GM23248 (cell line): ENCODE measurements around the gene ASB5. TPM values are rescaled to one million over a fixed set of nuclear protein-coding genes. Genes with fewer than 3 reads are reported as not detected.
"Not testable (repeated sequence)": the region's sequence is repeated elsewhere in the genome, so short reads cannot be mapped to it uniquely, and the experiment has no call there.

Experiments
- DNase-seq: peaks from one replicate; pipeline ENCODE4 v3.0.0-alpha.2; 2015
- H2AFZ ChIP-seq: fragments of 200-600 bp; sonication (generic); 2 replicates; pipeline ENCODE4 v1.6.1; 2016; ENCODE audit warnings: antibody characterized with exemption
- H3F3A ChIP-seq: fragments of 200-600 bp; sonication (generic); 2 replicates; pipeline ENCODE4 v1.6.1; 2016; ENCODE audit warnings: mild to moderate bottlenecking, antibody characterized with exemption, mixed run types; ENCODE audit not compliant: insufficient read depth
- H3K27ac ChIP-seq: fragments of 200-600 bp; sonication (generic); 2 replicates; pipeline ENCODE4 v1.5.1; 2016; ENCODE audit warnings: mild to moderate bottlenecking
- H3K27me3 ChIP-seq: fragments of 200-600 bp; sonication (generic); replicated peaks from 2 replicates; pipeline ENCODE4 v1.6.1; 2016; ENCODE audit warnings: mild to moderate bottlenecking; ENCODE audit not compliant: insufficient read depth
- H3K36me3 ChIP-seq: fragments of 200-600 bp; sonication (generic); 2 replicates; pipeline ENCODE4 v1.6.1; 2016; ENCODE audit warnings: low read depth, mild to moderate bottlenecking
- H3K4me1 ChIP-seq: fragments of 200-600 bp; sonication (generic); 2 replicates; pipeline ENCODE4 v1.6.1; 2016; ENCODE audit warnings: mild to moderate bottlenecking; ENCODE audit not compliant: insufficient read depth
- H3K4me2 ChIP-seq: fragments of 200-600 bp; sonication (generic); one replicate; pipeline ENCODE4 v1.6.1; 2016; ENCODE audit warnings: mild to moderate bottlenecking; ENCODE audit not compliant: unreplicated experiment
- H3K4me3 ChIP-seq: fragments of 200-600 bp; sonication (generic); 2 replicates; pipeline ENCODE4 v1.5.1; 2016; ENCODE audit warnings: mild to moderate bottlenecking
- H3K79me2 ChIP-seq: fragments of 200-600 bp; sonication (generic); 2 replicates; pipeline ENCODE4 v1.6.1; 2016; ENCODE audit warnings: mild to moderate bottlenecking; ENCODE audit not compliant: insufficient read depth
- H3K9ac ChIP-seq: fragments of 200-600 bp; sonication (generic); 2 replicates; pipeline ENCODE4 v1.6.1; 2016; ENCODE audit warnings: mild to moderate bottlenecking
- H3K9me2 ChIP-seq: fragments of 200-600 bp; sonication (generic); 2 replicates; pipeline ENCODE4 v1.6.1; 2016; ENCODE audit warnings: mixed run types, mild to moderate bottlenecking, moderate library complexity; ENCODE audit not compliant: insufficient read depth
- H3K9me3 ChIP-seq: fragments of 200-600 bp; sonication (generic); one replicate; pipeline ENCODE4 v1.6.1; 2017; ENCODE audit warnings: low read depth
- H4K20me1 ChIP-seq: fragments of 200-600 bp; sonication (generic); 2 replicates; pipeline ENCODE4 v1.6.0; 2016; ENCODE audit not compliant: insufficient read depth
- EZH2 ChIP-seq: fragments of 200-600 bp; sonication (generic); IDR thresholded peaks from 2 replicates; pipeline ENCODE4 v1.6.1; 2018; ENCODE audit warnings: antibody characterized with exemption, mild to moderate bottlenecking; ENCODE audit not compliant: insufficient read depth, poor library complexity, severe bottlenecking
- EZH2phosphoT487 ChIP-seq: fragments of 200-600 bp; sonication (generic); IDR thresholded peaks from 2 replicates; pipeline ENCODE4 v1.6.1; 2018; ENCODE audit warnings: antibody characterized with exemption, moderate library complexity, mild to moderate bottlenecking, low read depth; ENCODE audit not compliant: insufficient read depth
- WGBS, 2 experiments: methylation state at CpG; one replicate each; pipeline ENCODE4 v1.1.6; 2015 to 2017; ENCODE audit warnings: low lambda C conversion rate in 2 of 2, low coverage in 1 of 2; ENCODE audit errors: missing lambda C conversion rate in 2 of 2; 5-methylcytosine and 5-hydroxymethylcytosine counted together
- in situ Hi-C: fragments of 300-500 bp; cut with MboI; formaldehyde crosslinking; loops from 2 replicates; pipeline ENCODE4 v1.15.0; 2020
- polyA plus RNA-seq: library from polyadenylated mRNA; unstranded; fragments of >200 nt; fragmentation: Nextera tagmentation; extraction: Ambion mirVana; gene quantifications from 2 replicates; pipeline ENCODE4 v1.2.1, GENCODE V29; 2016
- total RNA-seq: library from RNA; depleted of rRNA; stranded (reverse); fragments of >200 nt; shearing (Covaris generic); gene quantifications from 2 replicates; pipeline ENCODE4 v1.2.3, GENCODE V29; 2014

Gene ASB5
- total and polyA plus RNA-seq, 2 experiments from 2014 or later: not detected

- Histone ChIP-seq H3K79me2 (no peaks in the 10 kb centered on the region), H3K27ac (no peak overlapping the region), H3F3A (no peaks in the 10 kb centered on the region), H3K36me3 (no peaks in the 10 kb centered on the region), H3K4me2 (peak overlapping the region; percentile 61), H3K9me3 (no peaks in the 10 kb centered on the region), H3K9me2 (no peaks in the 10 kb centered on the region), H3K4me1 (peaks cover 18% of the 10 kb centered on the region), H3K27me3 (no peaks in the 10 kb centered on the region), H3K9ac (no peak overlapping the region), H4K20me1 (no peaks in the 10 kb centered on the region), H3K4me3 (no peak overlapping the region), H2AFZ (no peak overlapping the region)
- in situ Hi-C loops: no loop called here
- TF ChIP-seq EZH2 (no peak), EZH2phosphoT487 (no peak)
- peak; percentile 88 for DNase-seq
- 22 to 25% methylated on average over 2 of the region's 2 CpGs for WGBS, 2 experiments
Observed at GRCh38 chr4:176302283-176303275, 33.6 kb upstream of the ASB5 start.

GRCh38 chr4:176300565-176300964 is 31.5 kb upstream of the ASB5 start:
- H3K4me2 ChIP-seq: no peak overlapping the region
- H4K20me1 ChIP-seq: no peaks in the 10 kb centered on the region
- no peaks in the 10 kb centered on the region for H3K9me3 ChIP-seq
- H3K9ac ChIP-seq: no peak overlapping the region
- no peaks in the 10 kb centered on the region for H3F3A ChIP-seq
- peaks cover 18% of the 10 kb centered on the region for H3K4me1 ChIP-seq
- no peaks in the 10 kb centered on the region for H3K27me3 ChIP-seq
- no peak overlapping the region for H2AFZ ChIP-seq
- no peaks in the 10 kb centered on the region for H3K36me3 ChIP-seq
- H3K27ac ChIP-seq: no peak overlapping the region
- TF ChIP-seq EZH2phosphoT487: no peak
- no peak for TF ChIP-seq EZH2
- no peaks in the 10 kb centered on the region for H3K9me2 ChIP-seq
- no peak for DNase-seq
- H3K79me2 ChIP-seq: no peaks in the 10 kb centered on the region
- H3K4me3 ChIP-seq: no peak overlapping the region
- in situ Hi-C loops: no loop called here

- Histone ChIP-seq H3K27ac (no peak overlapping the region), H3K4me1 (peaks cover 18% of the 10 kb centered on the region), H3K36me3 (no peaks in the 10 kb centered on the region), H3K79me2 (no peaks in the 10 kb centered on the region), H3K9me2 (no peaks in the 10 kb centered on the region), H4K20me1 (no peaks in the 10 kb centered on the region), H3K9ac (no peak overlapping the region), H3K4me2 (no peak overlapping the region), H3K27me3 (no peaks in the 10 kb centered on the region), H2AFZ (no peak overlapping the region), H3K4me3 (no peak overlapping the region), H3F3A (no peaks in the 10 kb centered on the region), H3K9me3 (no peaks in the 10 kb centered on the region)
- in situ Hi-C loops: no loop called here
- TF ChIP-seq EZH2phosphoT487: no peak
- WGBS, 2 experiments: 90 to 96% methylated on average over 4 to 7 of the region's 9 CpGs
- no peak for DNase-seq
Observed at GRCh38 chr4:176300036-176300435, 31.0 kb upstream of the ASB5 start.

GRCh38 chr4:176298664-176299063 is 29.6 kb upstream of the ASB5 start:
- H3F3A ChIP-seq: no peaks in the 10 kb centered on the region
- WGBS, 2 experiments: 24 to 28% methylated on average over 5 to 6 of the region's 6 CpGs
- TF ChIP-seq EZH2phosphoT487: no peak
- TF ChIP-seq EZH2: no peak

GRCh38 chr4:176295907-176296306 is 26.9 kb upstream of the ASB5 start:
- H3K27ac ChIP-seq, H3K4me3 ChIP-seq, H3K27me3 ChIP-seq, H3K9me3 ChIP-seq, H3K9ac ChIP-seq, in situ Hi-C loops, H4K20me1 ChIP-seq, H3K4me1 ChIP-seq, H3K4me2 ChIP-seq, H3F3A ChIP-seq, DNase-seq, H3K79me2 ChIP-seq, H3K9me2 ChIP-seq, H3K36me3 ChIP-seq, H2AFZ ChIP-seq: not testable (repeated sequence)
- 54 to 60% methylated on average over 5 of the region's 5 CpGs for WGBS, 2 experiments

More at GRCh38 chr4:176298664-176299063, 29.6 kb upstream of the ASB5 start:
- no peak overlapping the region for H3K4me3 ChIP-seq
- no peak overlapping the region for H2AFZ ChIP-seq
- in situ Hi-C loops: no loop called here
- DNase-seq: no peak
- H3K27ac ChIP-seq: no peak overlapping the region
- H4K20me1 ChIP-seq: no peaks in the 10 kb centered on the region
- H3K9ac ChIP-seq: no peak overlapping the region
- no peak overlapping the region for H3K4me2 ChIP-seq
- H3K36me3 ChIP-seq: no peaks in the 10 kb centered on the region
- no peaks in the 10 kb centered on the region for H3K27me3 ChIP-seq
- no peaks in the 10 kb centered on the region for H3K79me2 ChIP-seq
- peaks cover 15% of the 10 kb centered on the region for H3K4me1 ChIP-seq
- H3K9me2 ChIP-seq: no peaks in the 10 kb centered on the region
- no peaks in the 10 kb centered on the region for H3K9me3 ChIP-seq
